ENCODE measurements around the gene CAPN15. TPM values are rescaled to one million over a fixed set of nuclear protein-coding genes. Genes with fewer than 3 reads are reported as not detected.

The CAPN15 gene
- total RNA-seq, 6 experiments from 2014 or later, result 17.3 to 34.3 (median 23.3) TPM

- 61% methylated on average over 4 of the region's 16 CpGs for WGBS (ENCODE audit: insufficient coverage, low coverage, low lambda C conversion rate, missing lambda C conversion rate)
- ATAC-seq, result no peak
These were observed 4.1 kb downstream of the CAPN15 start for GRCh38 chr16:531494-532125.

GRCh38 chr16:533391-534123 is 6.0 kb downstream of the CAPN15 start:
- H3K4me3 ChIP-seq, result peak overlapping the region; percentile 36 to 57 (median 56)
- DNase-seq, result peak; percentile 77 to 89 (median 85)
- WGBS (ENCODE audit: insufficient coverage, low coverage, low lambda C conversion rate, missing lambda C conversion rate), result 7% methylated on average over 6 of the region's 30 CpGs
- ATAC-seq, result peak; percentile 72 to 84 (median 81)
- intact Hi-C loops (cut with DNase I), result no loop called here
- H3K4me1 ChIP-seq, result peaks cover 0 to 44% (median 20%) of the 10 kb centered on the region in 4 donors
- H3K27ac ChIP-seq, result peak overlapping the region; percentile 26 to 61 (median 58)
- H3K27me3 ChIP-seq, result no peaks in the 10 kb centered on the region
- no peaks in the 10 kb centered on the region for H3K9me3 ChIP-seq
- H3K36me3 ChIP-seq, result no peaks in the 10 kb centered on the region
- TF ChIP-seq POLR2A (IDR thresholded peaks at IDR 0.05), result peak; percentile 58
- TF ChIP-seq CTCF (IDR thresholded peaks at IDR 0.05), result peak in 2 of 4 donors; percentile 12 to 19

More at GRCh38 chr16:531494-532125, 4.1 kb downstream of the CAPN15 start:
- no peak overlapping the region for H3K27ac ChIP-seq
- H3K9me3 ChIP-seq, result no peaks in the 10 kb centered on the region
- intact Hi-C loops (cut with DNase I), result no loop called here
- no peak for TF ChIP-seq CTCF (IDR thresholded peaks at IDR 0.05)
- TF ChIP-seq POLR2A (IDR thresholded peaks at IDR 0.05), result no peak
- H3K27me3 ChIP-seq, result no peaks in the 10 kb centered on the region
- H3K36me3 ChIP-seq, result no peaks in the 10 kb centered on the region
- H3K4me3 ChIP-seq, result no peak overlapping the region
- no peak for DNase-seq
- H3K4me1 ChIP-seq, result peaks cover 0 to 46% (median 21%) of the 10 kb centered on the region in 4 donors

- peak; percentile 45 to 70 (median 70) for ATAC-seq
- TF ChIP-seq CTCF (IDR thresholded peaks at IDR 0.05), result no peak
- TF ChIP-seq POLR2A (IDR thresholded peaks at IDR 0.05), result no peak
- no peaks in the 10 kb centered on the region for H3K36me3 ChIP-seq
- peak in 2 of 3 donors; percentile 81 to 83 for DNase-seq
- H3K27ac ChIP-seq, result peak overlapping the region; percentile 26 to 61 (median 58)
- no peaks in the 10 kb centered on the region for H3K27me3 ChIP-seq
- no peaks in the 10 kb centered on the region for H3K9me3 ChIP-seq
- WGBS (ENCODE audit: insufficient coverage, low coverage, low lambda C conversion rate, missing lambda C conversion rate), result 35% methylated on average over 7 of the region's 21 CpGs
- H3K4me1 ChIP-seq, result peaks cover 0 to 38% (median 16%) of the 10 kb centered on the region in 4 donors
- intact Hi-C loops (cut with DNase I), result no loop called here
- H3K4me3 ChIP-seq, result peak overlapping the region; percentile 36 to 57 (median 56)
These were observed 6.6 kb downstream of the CAPN15 start for GRCh38 chr16:534135-534534.

- ATAC-seq (peak; percentile 42 to 59 (median 54)), DNase-seq (no peak)
- Histone ChIP-seq H3K4me3 (peak overlapping the region in 1 of 3 donors; percentile 57), H3K4me1 (peaks cover 0 to 32% (median 11%) of the 10 kb centered on the region in 4 donors), H3K36me3 (no peaks in the 10 kb centered on the region), H3K27ac (no peak overlapping the region), H3K27me3 (no peaks in the 10 kb centered on the region), H3K9me3 (no peaks in the 10 kb centered on the region)
- TF ChIP-seq POLR2A (IDR thresholded peaks at IDR 0.05) (no peak), CTCF (IDR thresholded peaks at IDR 0.05) (peak in 1 of 4 donors; percentile 17)
- WGBS (ENCODE audit: insufficient coverage, low coverage, low lambda C conversion rate, missing lambda C conversion rate), result 50% methylated on average over 1 of the region's 27 CpGs
- intact Hi-C loops (cut with DNase I), result no loop called here
These were observed 7.4 kb downstream of the CAPN15 start for GRCh38 chr16:534856-535445.

All from right lobe of liver (tissue), 6 donors.